Memory B cell (primary cell): ENCODE results near the gene CCDC57.

Source experiments
- ATAC-seq: fragments of 150-1000 bp; cut with Tn5 transposase; 2 replicates; pipeline ENCODE4 v1.10.0; 2021; ENCODE audit warnings: low read depth, mild to moderate bottlenecking, moderate library complexity
- DNase-seq, 2 donors: peaks; one replicate each; pipeline ENCODE4 v3.0.0; 2022; ENCODE audit warnings: low spot score in 2 of 2
- H3K27ac Mint-ChIP-seq: one replicate; pipeline ENCODE4 v1.8.0; 2022; ENCODE audit warnings: mild to moderate bottlenecking, moderate library complexity, mixed read lengths
- H3K27me3 Mint-ChIP-seq: one replicate; pipeline ENCODE4 v1.8.0; 2022; ENCODE audit warnings: mixed read lengths
- H3K36me3 Mint-ChIP-seq: one replicate; pipeline ENCODE4 v1.8.0; 2022; ENCODE audit warnings: mild to moderate bottlenecking, mixed read lengths
- H3K4me1 Mint-ChIP-seq: one replicate; pipeline ENCODE4 v1.8.0; 2022; ENCODE audit warnings: mixed read lengths
- H3K4me3 Mint-ChIP-seq: one replicate; pipeline ENCODE4 v1.8.0; 2022; ENCODE audit warnings: mild to moderate bottlenecking, moderate library complexity, mixed read lengths
- H3K9me3 Mint-ChIP-seq: one replicate; pipeline ENCODE4 v1.8.0; 2022; ENCODE audit warnings: mixed read lengths

Gene CCDC57

DNA sequence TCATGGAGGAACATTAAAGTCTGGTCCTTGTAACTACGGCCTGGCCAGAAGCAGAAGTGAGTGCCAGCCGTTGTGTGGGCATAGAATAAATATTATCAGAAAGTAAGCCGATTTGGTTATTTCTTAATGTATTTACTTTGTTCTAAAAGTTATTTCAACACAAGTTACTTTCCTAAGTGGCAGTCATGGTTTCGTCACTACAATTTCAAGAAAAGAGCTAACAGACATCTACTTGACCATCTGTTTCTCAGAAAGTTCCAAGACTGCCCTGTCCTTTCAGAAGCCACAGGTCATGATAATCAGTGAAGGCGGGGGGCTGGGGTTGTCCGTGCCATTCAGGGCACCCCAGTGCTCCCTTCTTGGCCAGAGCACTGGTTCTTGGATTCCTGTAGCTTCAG is 99.7 kb downstream of the CCDC57 start:
- H3K27me3 Mint-ChIP-seq, result no peaks in the 10 kb centered on the region
- DNase-seq (no peak), ATAC-seq (no peak)
- H3K9me3 Mint-ChIP-seq, result no peaks in the 10 kb centered on the region
- H3K4me3 Mint-ChIP-seq, result no peak overlapping the region
- H3K4me1 Mint-ChIP-seq, result no peaks in the 10 kb centered on the region
- H3K27ac Mint-ChIP-seq, result no peak overlapping the region
- no peaks in the 10 kb centered on the region for H3K36me3 Mint-ChIP-seq

DNA sequence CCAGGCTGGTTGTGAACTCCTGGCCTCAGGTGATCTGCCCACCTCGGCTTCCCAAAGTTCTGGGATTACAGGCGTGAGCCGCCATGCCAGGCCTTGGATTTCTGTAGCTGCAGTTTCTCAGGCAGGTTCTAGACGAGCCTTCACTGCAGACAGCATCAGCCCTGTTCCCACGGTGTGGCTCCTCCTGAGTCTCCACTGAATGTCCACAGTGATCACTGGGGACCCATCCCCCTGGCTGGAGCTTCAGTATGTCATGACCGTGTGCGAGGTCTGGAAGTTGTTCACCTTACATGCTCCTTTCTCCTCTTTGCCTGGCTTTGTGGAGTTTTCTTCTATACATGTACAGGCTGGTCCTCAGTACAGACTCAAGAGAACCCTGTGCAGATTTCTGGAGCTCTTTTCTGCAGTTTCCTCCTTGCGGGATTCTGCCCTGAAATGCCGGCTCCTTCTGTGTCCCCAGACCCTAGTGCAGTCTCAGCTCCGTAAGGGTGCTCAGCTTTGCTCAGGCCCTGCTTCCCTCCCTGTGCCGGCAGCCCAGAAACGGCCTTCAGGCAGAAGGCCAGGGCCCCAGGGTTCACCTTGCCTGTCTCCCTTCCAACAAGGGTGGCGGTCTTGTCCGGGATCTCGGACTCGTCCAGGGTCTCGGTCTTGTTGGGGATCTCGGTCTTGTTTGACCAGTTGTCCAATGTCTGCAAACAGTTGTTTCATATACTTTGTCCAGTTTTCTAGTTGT is 100.3 kb downstream of the CCDC57 start:
- no peaks in the 10 kb centered on the region for H3K27me3 Mint-ChIP-seq
- no peak for ATAC-seq
- DNase-seq, result no peak
- no peak overlapping the region for H3K4me3 Mint-ChIP-seq
- no peaks in the 10 kb centered on the region for H3K9me3 Mint-ChIP-seq
- peaks cover 2% of the 10 kb centered on the region for H3K4me1 Mint-ChIP-seq
- no peaks in the 10 kb centered on the region for H3K36me3 Mint-ChIP-seq
- no peak overlapping the region for H3K27ac Mint-ChIP-seq

DNA sequence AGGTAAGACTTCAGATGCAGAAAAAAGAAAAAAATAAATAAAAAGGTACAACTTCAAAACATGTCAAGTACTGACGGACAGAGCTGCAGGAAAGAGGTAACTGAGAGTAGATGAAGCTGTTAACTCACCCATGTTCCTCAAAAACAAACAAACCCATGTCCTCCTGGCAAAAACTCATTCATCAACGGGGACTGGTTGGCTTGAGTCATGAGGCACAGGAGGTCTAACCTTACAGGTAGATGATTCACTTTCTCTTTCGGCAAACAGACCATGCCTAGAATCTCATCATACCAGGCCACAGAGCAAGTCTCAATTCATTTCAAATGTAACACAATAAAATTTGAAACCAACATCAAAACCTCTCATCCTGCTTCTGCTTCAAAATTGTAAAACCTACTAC is 102.3 kb downstream of the CCDC57 start:
- DNase-seq (no peak), ATAC-seq (no peak)
- Mint-ChIP-seq H3K36me3 (no peaks in the 10 kb centered on the region), H3K27me3 (no peaks in the 10 kb centered on the region), H3K9me3 (no peaks in the 10 kb centered on the region), H3K4me3 (no peak overlapping the region), H3K4me1 (peaks cover 11% of the 10 kb centered on the region), H3K27ac (no peak overlapping the region)

DNA sequence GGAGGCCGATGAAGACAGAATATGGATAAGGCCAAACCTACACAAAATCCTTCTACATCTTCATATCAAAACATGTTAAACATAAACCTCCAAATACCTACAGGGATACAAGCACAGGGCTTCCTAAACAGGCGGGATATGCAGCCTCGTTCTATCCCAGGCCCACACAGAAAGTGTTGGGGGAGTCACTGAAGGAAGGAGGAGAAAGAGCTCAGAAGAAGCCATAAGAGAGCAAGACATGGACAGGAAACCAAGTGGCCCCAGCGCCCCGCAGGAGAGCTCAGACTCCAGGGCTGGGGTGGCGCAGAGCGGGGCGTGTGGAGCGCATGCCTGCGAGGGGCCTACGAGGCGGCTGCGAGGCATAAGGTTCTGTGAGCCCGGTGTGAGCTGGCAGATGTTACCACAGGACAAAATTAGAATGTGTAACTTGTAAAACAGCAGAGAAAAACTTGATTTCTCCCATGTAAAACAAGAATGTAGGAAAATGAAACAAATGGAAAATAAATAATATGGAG is 103.6 kb downstream of the CCDC57 start:
- no peak for DNase-seq
- no peak for ATAC-seq
- Mint-ChIP-seq H3K27me3 (no peaks in the 10 kb centered on the region), H3K4me3 (no peak overlapping the region), H3K27ac (no peak overlapping the region), H3K36me3 (no peaks in the 10 kb centered on the region), H3K9me3 (no peaks in the 10 kb centered on the region), H3K4me1 (peaks cover 11% of the 10 kb centered on the region)

DNA sequence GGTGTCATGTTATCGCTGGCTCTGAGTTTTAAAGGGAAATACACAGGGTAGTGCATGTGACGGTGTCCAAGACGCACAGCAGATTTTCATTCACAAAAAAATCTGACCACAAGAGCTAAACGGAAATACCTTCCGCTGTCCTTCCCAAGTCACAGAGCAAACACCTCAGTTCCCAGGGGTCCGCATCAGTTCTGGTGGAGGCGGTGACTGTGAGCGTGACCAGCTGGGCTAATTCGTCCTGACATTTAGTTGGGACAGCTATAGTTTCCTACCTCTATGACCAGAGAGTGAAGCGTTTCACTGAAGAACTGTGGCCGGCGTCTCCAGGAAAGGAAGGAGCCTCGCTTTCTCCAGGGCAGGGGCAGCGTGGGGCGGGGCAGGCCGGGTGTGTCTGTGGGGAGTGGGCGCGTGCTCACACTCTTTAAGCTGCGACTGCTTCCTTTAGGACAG is 104.1 kb downstream of the CCDC57 start:
- H3K4me1 Mint-ChIP-seq, result peaks cover 11% of the 10 kb centered on the region
- no peak for DNase-seq
- no peaks in the 10 kb centered on the region for H3K9me3 Mint-ChIP-seq
- H3K36me3 Mint-ChIP-seq, result no peaks in the 10 kb centered on the region
- ATAC-seq, result no peak
- no peaks in the 10 kb centered on the region for H3K27me3 Mint-ChIP-seq
- no peak overlapping the region for H3K4me3 Mint-ChIP-seq
- no peak overlapping the region for H3K27ac Mint-ChIP-seq

DNA sequence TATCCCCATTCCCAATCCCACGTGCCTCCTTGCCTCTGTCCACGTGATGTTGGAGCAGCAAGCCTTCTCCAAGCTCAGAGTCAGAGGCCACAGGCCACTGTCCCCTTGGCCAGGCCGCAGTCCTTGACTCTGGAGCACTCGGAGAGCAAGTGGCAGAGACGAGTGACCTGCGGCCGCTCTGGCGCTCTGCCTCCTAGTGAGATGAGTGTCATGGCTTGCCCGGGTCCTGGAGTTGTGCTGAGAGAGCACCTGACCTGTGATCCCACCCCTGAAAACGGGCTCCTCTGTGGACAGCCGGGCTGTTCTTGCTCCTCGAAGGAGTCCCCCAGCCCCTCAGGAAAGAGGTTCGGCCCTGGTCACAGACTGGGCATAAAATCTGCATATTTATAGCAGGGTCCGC is 104.6 kb downstream of the CCDC57 start:
- Mint-ChIP-seq H3K4me3 (no peak overlapping the region), H3K9me3 (no peaks in the 10 kb centered on the region), H3K4me1 (peaks cover 11% of the 10 kb centered on the region), H3K27ac (no peak overlapping the region), H3K36me3 (no peaks in the 10 kb centered on the region), H3K27me3 (no peaks in the 10 kb centered on the region)
- no peak for DNase-seq
- ATAC-seq, result no peak

DNA sequence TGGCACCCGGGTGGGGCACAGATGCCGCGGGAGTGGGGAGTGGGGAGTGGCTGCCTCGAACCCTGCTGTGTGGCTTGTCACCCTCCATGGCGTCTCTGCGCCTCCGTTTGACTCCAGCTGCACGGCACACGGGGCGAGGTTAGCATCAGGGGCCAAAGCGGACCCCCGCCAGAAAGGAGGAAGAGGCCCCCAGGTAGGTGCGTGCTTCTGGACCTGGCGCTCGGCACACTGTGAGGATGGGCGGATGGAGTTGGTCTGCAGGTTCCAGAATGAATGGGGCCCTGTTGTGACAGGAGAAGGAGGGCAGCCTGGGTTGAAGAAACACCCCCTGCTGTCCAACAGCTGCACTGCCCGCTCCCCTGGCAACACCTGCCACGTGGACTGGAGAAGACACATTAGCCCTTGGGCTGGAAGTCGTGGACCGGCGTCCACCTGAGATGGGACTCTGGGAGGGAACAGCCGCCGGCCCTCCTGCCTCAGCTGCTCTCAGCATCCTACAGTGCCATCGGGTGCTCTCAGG is 105.2 kb downstream of the CCDC57 start:
- peak overlapping the region; percentile 90 for H3K27ac Mint-ChIP-seq

DNA sequence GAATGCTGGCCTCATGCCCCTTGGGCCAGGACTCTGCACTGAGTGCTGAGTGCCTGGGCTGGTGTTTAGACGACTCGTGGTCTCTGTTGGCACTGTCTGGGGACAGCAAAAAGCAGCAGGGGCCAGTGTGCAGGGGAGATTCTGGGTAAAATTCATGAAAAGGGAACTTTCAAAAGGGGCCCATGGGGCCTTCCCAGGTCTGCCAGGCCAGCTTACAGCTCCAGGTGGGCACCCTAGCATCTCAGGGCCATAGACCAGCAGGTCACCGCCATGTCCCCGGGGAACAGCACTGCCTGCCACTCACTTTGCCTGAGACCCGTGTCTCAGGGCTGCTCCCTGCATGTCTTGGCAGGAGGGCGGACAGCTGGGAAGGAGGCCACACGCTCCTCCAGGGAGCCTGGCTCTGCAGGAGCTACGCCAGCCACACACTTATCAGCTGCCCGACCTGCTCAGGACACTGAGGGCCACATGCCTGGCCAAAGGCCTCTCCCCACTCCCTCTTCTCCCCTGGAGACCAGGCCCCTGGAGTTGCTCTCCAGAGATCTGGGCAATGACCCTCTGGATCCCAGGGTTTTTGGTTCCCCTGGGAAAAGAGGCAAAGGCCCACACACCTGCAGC is 105.8 kb downstream of the CCDC57 start:
- Mint-ChIP-seq H3K27ac (peak overlapping the region; percentile 90), H3K36me3 (no peaks in the 10 kb centered on the region)

More for the DNA sequence above, 105.2 kb downstream of the CCDC57 start:
- DNase-seq (no peak), ATAC-seq (no peak)
- Mint-ChIP-seq H3K36me3 (no peaks in the 10 kb centered on the region), H3K9me3 (no peaks in the 10 kb centered on the region), H3K27me3 (no peaks in the 10 kb centered on the region), H3K4me1 (peaks cover 11% of the 10 kb centered on the region), H3K4me3 (no peak overlapping the region)

DNA sequence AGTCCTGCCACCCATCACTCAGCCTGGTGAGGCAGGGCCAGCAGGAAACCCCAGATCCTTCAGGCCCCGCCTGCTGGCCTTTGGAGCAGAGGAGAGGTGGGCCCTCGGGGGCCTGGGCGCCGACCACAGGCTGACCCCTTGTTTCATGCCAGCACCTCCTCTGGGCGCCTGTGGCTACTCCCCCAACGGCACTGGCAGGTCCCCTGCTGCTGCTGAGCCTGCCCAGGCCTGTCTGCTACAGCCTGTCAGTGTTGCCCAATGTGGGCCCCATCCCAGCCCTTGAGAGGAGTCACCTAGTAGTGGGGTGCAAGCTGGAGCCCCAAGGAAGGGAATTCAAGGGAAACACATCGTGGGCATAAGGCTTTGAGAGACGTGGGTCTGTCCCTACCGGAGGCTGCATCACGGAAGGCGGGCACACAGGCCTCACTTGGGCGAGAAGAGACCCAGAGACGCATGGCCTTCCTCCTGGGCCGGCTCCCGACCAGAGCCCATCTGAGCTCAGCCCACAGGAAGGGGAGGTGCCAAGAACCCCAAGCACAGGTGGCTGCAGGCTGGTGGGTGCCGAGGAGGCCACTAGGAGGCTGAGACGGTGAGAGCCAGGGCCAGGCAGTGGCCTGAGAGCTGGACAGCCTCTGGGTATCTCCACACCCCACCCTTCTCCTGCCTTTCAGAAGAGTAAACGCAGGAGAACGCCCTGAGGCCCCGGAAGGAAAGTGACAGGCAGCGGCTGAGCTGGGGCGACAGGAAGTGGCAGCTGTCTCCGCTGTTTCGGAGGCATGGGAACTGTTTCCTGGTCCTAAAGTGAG is 106.6 kb downstream of the CCDC57 start:
- H3K4me3 Mint-ChIP-seq, result peak overlapping the region; percentile 92

More for the DNA sequence above, 105.8 kb downstream of the CCDC57 start:
- no peaks in the 10 kb centered on the region for H3K27me3 Mint-ChIP-seq
- peaks cover 11% of the 10 kb centered on the region for H3K4me1 Mint-ChIP-seq
- no peaks in the 10 kb centered on the region for H3K9me3 Mint-ChIP-seq
- peak overlapping the region; percentile 92 for H3K4me3 Mint-ChIP-seq
- ATAC-seq, result peak; percentile 55
- no peak for DNase-seq

DNA sequence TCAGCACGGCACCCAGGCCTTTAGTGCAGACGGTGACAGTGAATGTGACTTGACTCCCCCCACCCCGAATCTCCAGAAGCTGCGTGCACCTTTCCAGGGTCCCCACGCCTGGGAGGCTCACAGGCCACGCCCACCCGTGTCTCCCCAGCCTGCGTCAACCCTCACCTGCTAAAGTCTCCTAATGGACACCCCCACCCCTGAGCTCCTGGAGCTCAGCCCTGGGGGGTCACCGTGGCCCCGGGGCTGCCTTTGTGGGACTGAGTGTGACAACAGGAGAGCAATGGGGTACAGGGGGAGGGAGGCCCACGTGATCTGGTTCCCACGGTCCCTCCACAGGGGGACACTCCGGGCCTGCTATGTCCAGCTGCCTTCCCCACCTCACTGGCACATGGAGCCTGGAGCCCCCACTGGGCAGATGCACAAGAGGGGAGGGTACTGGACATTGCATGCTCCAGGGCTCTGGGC is 107.2 kb downstream of the CCDC57 start:
- Mint-ChIP-seq H3K27me3 (no peaks in the 10 kb centered on the region), H3K4me1 (peaks cover 11% of the 10 kb centered on the region), H3K9me3 (no peaks in the 10 kb centered on the region), H3K4me3 (peak overlapping the region; percentile 92), H3K27ac (peak overlapping the region; percentile 90), H3K36me3 (no peaks in the 10 kb centered on the region)
- ATAC-seq, result no peak
- DNase-seq, result no peak

More for the DNA sequence above, 106.6 kb downstream of the CCDC57 start:
- DNase-seq (peak; percentile 33 to 53), ATAC-seq (peak; percentile 94)
- Mint-ChIP-seq H3K4me1 (peaks cover 11% of the 10 kb centered on the region), H3K36me3 (no peaks in the 10 kb centered on the region), H3K27ac (peak overlapping the region; percentile 90), H3K9me3 (no peaks in the 10 kb centered on the region), H3K27me3 (no peaks in the 10 kb centered on the region)

DNA sequence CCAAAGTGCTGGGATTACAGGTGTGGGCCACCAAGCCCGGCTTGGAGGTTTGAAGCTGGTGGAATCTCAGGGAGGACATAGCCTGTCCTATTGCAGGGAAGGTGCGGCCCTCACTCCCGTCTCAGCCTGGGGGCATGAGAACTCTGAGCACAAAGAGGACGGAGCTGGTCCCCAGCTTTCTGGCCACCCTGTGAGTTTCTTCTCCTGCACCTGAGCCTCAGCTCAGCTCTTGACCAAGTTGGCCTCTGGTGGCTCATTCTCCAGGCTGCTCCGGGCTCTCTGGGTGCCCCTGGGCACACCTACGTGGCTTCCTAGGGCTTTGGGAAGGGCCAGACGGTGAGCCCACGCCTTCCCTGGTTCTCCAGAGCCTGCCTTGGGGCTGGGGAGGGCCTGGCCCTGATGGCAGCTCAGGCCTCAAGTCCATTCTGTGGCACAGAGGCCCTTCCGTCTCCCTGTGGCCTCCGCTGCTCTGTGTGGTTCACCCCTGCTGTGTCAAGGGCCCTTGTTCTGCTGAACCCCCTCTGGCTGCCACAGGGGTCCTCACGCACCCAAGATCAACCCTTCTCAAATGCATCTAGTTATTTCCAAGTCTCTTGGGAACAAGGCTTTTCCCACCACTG is 107.7 kb downstream of the CCDC57 start:
- H3K9me3 Mint-ChIP-seq, result no peaks in the 10 kb centered on the region
- no peak for ATAC-seq

DNA sequence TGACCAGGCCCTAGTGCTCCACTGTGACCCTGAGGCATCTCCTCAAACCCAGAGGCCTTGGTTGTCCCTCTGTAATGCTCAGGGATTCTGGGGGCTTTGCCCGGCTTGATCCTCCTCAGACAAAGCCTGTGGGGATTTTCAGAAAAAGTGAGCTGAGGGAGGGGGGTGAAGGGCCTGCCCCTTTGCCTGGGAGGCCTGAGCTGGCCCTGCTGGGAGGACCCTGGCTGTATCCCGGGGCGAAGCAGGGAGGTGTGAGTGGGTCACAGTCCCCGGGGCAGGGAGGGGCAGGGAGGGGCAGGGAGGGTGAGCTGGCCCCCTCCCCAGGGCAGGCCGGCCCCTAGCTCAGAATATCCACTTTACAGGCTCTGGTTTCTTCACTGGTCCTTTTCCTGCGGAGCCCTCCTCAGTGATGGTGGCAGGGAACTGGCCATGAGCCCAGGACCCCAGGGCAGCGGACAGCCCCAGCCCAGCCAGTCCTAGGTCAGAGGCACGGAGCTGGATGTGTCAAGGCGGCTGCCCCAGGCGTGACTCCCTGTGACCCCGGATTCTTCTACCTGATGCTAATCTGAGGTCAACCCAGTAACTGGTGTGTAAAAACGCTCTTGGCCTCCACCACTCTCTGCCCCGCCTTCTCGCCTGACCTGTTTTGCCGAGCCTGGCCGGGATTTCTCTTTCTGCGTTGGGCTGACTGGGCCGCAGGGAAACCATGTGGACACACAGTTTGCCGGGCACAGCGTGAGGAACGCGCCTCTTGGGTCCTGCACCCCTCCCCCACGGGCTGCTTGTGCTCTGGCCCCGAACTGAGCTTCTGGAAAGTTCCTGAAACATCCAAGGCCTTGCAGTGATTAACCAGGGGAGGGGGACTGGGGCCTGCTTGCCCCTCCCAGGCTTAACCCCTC is 108.8 kb downstream of the CCDC57 start:
- Mint-ChIP-seq H3K4me1 (peaks cover 13% of the 10 kb centered on the region), H3K27ac (no peak overlapping the region), H3K27me3 (no peaks in the 10 kb centered on the region), H3K4me3 (peak overlapping the region; percentile 14), H3K36me3 (no peaks in the 10 kb centered on the region), H3K9me3 (no peaks in the 10 kb centered on the region)
- ATAC-seq (no peak), DNase-seq (no peak)

More for the DNA sequence above, 107.7 kb downstream of the CCDC57 start:
- Mint-ChIP-seq H3K36me3 (no peaks in the 10 kb centered on the region), H3K4me3 (no peak overlapping the region), H3K27me3 (no peaks in the 10 kb centered on the region), H3K4me1 (peaks cover 11% of the 10 kb centered on the region), H3K27ac (peak overlapping the region; percentile 90)
- DNase-seq, result no peak
